Fibroblast of skin of back (primary cell): ENCODE measurements around the gene CDH5.
"Not testable (repeated sequence)": the region's sequence is repeated elsewhere in the genome, so short reads cannot be mapped to it uniquely, and the experiment has no call there.

Source experiments
- DNase-seq: peaks from one replicate; pipeline ENCODE4 v3.0.0-alpha.2; 2013

The CDH5 gene

GRCh38 chr16:66439051-66439730 lies 72.7 kb downstream of the CDH5 start:
- no peak for DNase-seq

GRCh38 chr16:66440271-66440802 lies 73.8 kb downstream of the CDH5 start:
- no peak for DNase-seq

GRCh38 chr16:66440970-66441369 lies 74.5 kb downstream of the CDH5 start:
- DNase-seq, result no peak

- peak; percentile 39 for DNase-seq
Observed at GRCh38 chr16:66441586-66442375, 75.3 kb downstream of the CDH5 start.

- DNase-seq, result no peak
Observed at GRCh38 chr16:66442502-66443268, 76.2 kb downstream of the CDH5 start.

- no peak for DNase-seq
Observed at GRCh38 chr16:66443269-66443652, 76.8 kb downstream of the CDH5 start.

- no peak for DNase-seq
Observed at GRCh38 chr16:66444049-66444481, 77.6 kb downstream of the CDH5 start.

- DNase-seq, result no peak
Observed at GRCh38 chr16:66446737-66447136, 80.2 kb downstream of the CDH5 start.

GRCh38 chr16:66447491-66447890 lies 81.0 kb downstream of the CDH5 start:
- DNase-seq, result no peak

- DNase-seq, result no peak
Observed at GRCh38 chr16:66451548-66451947, 85.1 kb downstream of the CDH5 start.

- DNase-seq, result not testable (repeated sequence)
Observed at GRCh38 chr16:66453230-66453629, 86.7 kb downstream of the CDH5 start.
